Stomach (tissue), 4 donors: Measurements from ENCODE around the gene SSUH2.

Experiments
- EP300 ChIP-seq: sonication (generic); formaldehyde crosslinking; IDR thresholded peaks from one replicate; pipeline ENCODE4 v1.6.1; 2017; ENCODE audit warnings: antibody characterized with exemption
- POLR2A ChIP-seq, 4 donors: fragments of 450-650 bp; IDR thresholded peaks; one replicate each; pipeline ENCODE4 v1.6.1; 2016; ENCODE audit warnings: antibody characterized with exemption in 4 of 4, control low read depth in 2 of 4, mild to moderate bottlenecking in 1 of 4, moderate library complexity in 1 of 4
- POLR2AphosphoS5 ChIP-seq, 3 donors: sonication (generic); formaldehyde crosslinking; IDR thresholded peaks; one replicate each; pipeline ENCODE4 v1.6.1; 2016; ENCODE audit warnings: antibody characterized with exemption in 3 of 3
- TF ChIP-seq, protein P1 (sequence below), 7 experiments: fragments of 450-650 bp in 4 of 7; fragments of 200-600 bp in 3 of 7; sonication (generic) in 3 of 7; IDR thresholded peaks; one replicate each; pipeline ENCODE4 v1.5.1; 2016 to 2019; ENCODE audit warnings: antibody characterized with exemption in 7 of 7, control low read depth in 2 of 7, mild to moderate bottlenecking in 1 of 7

DNA sequence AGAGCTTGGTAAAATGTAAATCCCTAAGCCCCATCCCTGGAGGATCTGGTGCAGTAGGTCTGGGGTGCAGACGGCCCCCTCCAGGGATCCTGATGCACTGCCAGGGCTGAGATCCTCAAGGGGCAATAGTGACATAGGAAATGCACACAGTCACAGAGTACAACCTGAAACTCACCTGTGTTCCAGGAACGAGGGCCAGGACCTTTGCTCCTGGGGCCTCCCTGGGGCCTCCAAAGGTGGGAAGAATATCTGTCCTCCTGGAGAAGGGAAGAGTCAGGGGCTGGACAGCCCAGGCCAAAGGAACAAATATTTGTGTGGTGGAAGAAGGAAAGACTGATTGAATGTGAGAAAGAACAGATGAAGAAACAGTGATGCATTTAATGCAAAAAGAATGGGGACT, 9.5 kb downstream of the SSUH2 start:
- TF ChIP-seq POLR2AphosphoS5 (IDR thresholded peaks at IDR 0.05) (no peak), POLR2A (IDR thresholded peaks at IDR 0.05) (no peak), EP300 (no peak)
- TF ChIP-seq, protein P1, sequence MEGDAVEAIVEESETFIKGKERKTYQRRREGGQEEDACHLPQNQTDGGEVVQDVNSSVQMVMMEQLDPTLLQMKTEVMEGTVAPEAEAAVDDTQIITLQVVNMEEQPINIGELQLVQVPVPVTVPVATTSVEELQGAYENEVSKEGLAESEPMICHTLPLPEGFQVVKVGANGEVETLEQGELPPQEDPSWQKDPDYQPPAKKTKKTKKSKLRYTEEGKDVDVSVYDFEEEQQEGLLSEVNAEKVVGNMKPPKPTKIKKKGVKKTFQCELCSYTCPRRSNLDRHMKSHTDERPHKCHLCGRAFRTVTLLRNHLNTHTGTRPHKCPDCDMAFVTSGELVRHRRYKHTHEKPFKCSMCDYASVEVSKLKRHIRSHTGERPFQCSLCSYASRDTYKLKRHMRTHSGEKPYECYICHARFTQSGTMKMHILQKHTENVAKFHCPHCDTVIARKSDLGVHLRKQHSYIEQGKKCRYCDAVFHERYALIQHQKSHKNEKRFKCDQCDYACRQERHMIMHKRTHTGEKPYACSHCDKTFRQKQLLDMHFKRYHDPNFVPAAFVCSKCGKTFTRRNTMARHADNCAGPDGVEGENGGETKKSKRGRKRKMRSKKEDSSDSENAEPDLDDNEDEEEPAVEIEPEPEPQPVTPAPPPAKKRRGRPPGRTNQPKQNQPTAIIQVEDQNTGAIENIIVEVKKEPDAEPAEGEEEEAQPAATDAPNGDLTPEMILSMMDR (IDR thresholded peaks at IDR 0.05), result no peak
